Right lobe of liver (tissue), 6 donors: Measurements from ENCODE around the gene COL1A1. TPM values are rescaled to one million over a fixed set of nuclear protein-coding genes. Genes with fewer than 3 reads are reported as not detected.

Experiments used
- ATAC-seq, 4 donors: fragments of 200-7000 bp; cut with Tn5 transposase; one replicate each; pipeline ENCODE4 v1.9.1; 2020; ENCODE audit warnings: mild to moderate bottlenecking in 4 of 4, moderate library complexity in 4 of 4
- DNase-seq, 3 donors: peaks; one replicate each; pipeline ENCODE4 v3.0.0-alpha.2; 2020
- H3K27ac ChIP-seq, 3 donors: fragments of 200-600 bp; one replicate each; pipeline ENCODE4 v1.8.0; 2022
- H3K27me3 ChIP-seq, 2 donors: fragments of 200-600 bp; one replicate each; pipeline ENCODE4 v1.8.0; 2022
- H3K36me3 ChIP-seq, 4 donors: fragments of 200-600 bp; sonication (generic) in 1 of 4; one replicate each; pipeline versions ENCODE4 v1.5.1 to v1.8.0; 2017 to 2022; ENCODE audit warnings: control low read depth in 1 of 4
- H3K4me1 ChIP-seq, 4 donors: fragments of 200-600 bp; sonication (generic) in 1 of 4; one replicate each; pipeline versions ENCODE4 v1.5.1 to v1.8.0; 2017 to 2022; ENCODE audit warnings: control low read depth in 1 of 4
- H3K4me3 ChIP-seq, 3 donors: fragments of 200-600 bp; one replicate each; pipeline ENCODE4 v1.8.0; 2022
- H3K9me3 ChIP-seq, 4 donors: fragments of 200-600 bp; sonication (generic) in 1 of 4; one replicate each; pipeline versions ENCODE4 v1.5.1 to v1.8.0; 2017 to 2022; ENCODE audit warnings: control low read depth in 1 of 4
- CTCF ChIP-seq, 4 donors: fragments of 200-600 bp in 3 of 4; fragments of 450-650 bp in 1 of 4; IDR thresholded peaks; one replicate each; pipeline versions ENCODE4 v1.5.1 to v1.8.0; 2016 to 2022; ENCODE audit warnings: antibody characterized with exemption in 4 of 4, mild to moderate bottlenecking in 2 of 4
- POLR2A ChIP-seq: fragments of 450-650 bp; IDR thresholded peaks from one replicate; pipeline ENCODE4 v1.6.1; 2017; ENCODE audit warnings: antibody characterized with exemption, mild to moderate bottlenecking
- WGBS: methylation state at CpG from one replicate; pipeline ENCODE4 v1.1.6; 2018; ENCODE audit warnings: low coverage, low lambda C conversion rate; ENCODE audit not compliant: insufficient coverage; ENCODE audit errors: missing lambda C conversion rate; 5-methylcytosine and 5-hydroxymethylcytosine counted together
- intact Hi-C, 2 donors: fragments of 100-400 bp; cut with DNase I; formaldehyde crosslinking; loops; one replicate each; pipeline versions ENCODE4 v1.11.2 to v1.14.1; 2022
- total RNA-seq, 6 experiments: library from RNA; depleted of rRNA in 2 of 6; stranded (reverse); fragments of >200 nt in 2 of 6; fragmentation: NEBNext Ultra II Directional in 3 of 6; extraction: Animal tissue kit (Norgen Biotek cat#: 25700) in 3 of 6; gene quantifications; one replicate each; pipeline versions ENCODE4 v1.1.0 to v1.2.4, GENCODE V29; 2016 to 2023
- donor health status: DM: no; HTN: yes; CAD: no.
- donor health status: DM: no; HTN: no; CAD: no.
- donor health status: DM: no; HTN: no; CAD: no.
- donor health status: DM: no; HTN: yes; CAD: no.
- donor health status: DM: no; HTN: yes; CAD: no.

The COL1A1 gene
- total RNA-seq, 6 experiments from 2014 or later: 9.3 to 109 (median 34.7) TPM

GRCh38 chr17:50187751-50188530, 13.5 kb downstream of the COL1A1 start:
- TF ChIP-seq CTCF (IDR thresholded peaks at IDR 0.05) (no peak), POLR2A (no peak)
- Histone ChIP-seq H3K4me3 (no peak overlapping the region), H3K9me3 (no peaks in the 10 kb centered on the region), H3K4me1 (no peaks in the 10 kb centered on the region), H3K36me3 (no peaks in the 10 kb centered on the region), H3K27ac (no peak overlapping the region), H3K27me3 (no peaks in the 10 kb centered on the region)
- DNase-seq (no peak), ATAC-seq (no peak)
- intact Hi-C loops: no loop called here
- WGBS: 62% methylated on average over 3 of the region's 17 CpGs

GRCh38 chr17:50187394-50187725, 14.1 kb downstream of the COL1A1 start:
- no peaks in the 10 kb centered on the region for H3K9me3 ChIP-seq
- no peak overlapping the region for H3K4me3 ChIP-seq
- no peaks in the 10 kb centered on the region for H3K36me3 ChIP-seq
- ATAC-seq (no peak), DNase-seq (no peak)
- no peaks in the 10 kb centered on the region for H3K4me1 ChIP-seq
- TF ChIP-seq CTCF (IDR thresholded peaks at IDR 0.05): no peak
- TF ChIP-seq POLR2A: no peak
- intact Hi-C loops: no loop called here
- H3K27me3 ChIP-seq: no peaks in the 10 kb centered on the region
- no CpG with 5 or more reads among the region's 4 CpGs for WGBS
- H3K27ac ChIP-seq: no peak overlapping the region

- Histone ChIP-seq H3K4me1 (no peaks in the 10 kb centered on the region), H3K36me3 (no peaks in the 10 kb centered on the region), H3K27ac (no peak overlapping the region), H3K4me3 (no peak overlapping the region), H3K27me3 (no peaks in the 10 kb centered on the region), H3K9me3 (no peaks in the 10 kb centered on the region)
- intact Hi-C loops: no loop called here
- TF ChIP-seq CTCF (IDR thresholded peaks at IDR 0.05): no peak
- TF ChIP-seq POLR2A: no peak
- WGBS: 79% methylated on average over 7 of the region's 24 CpGs
- DNase-seq: no peak
- ATAC-seq: no peak
These were observed 14.6 kb downstream of the COL1A1 start for GRCh38 chr17:50186661-50187393.

GRCh38 chr17:50185631-50186471, 15.6 kb downstream of the COL1A1 start:
- Histone ChIP-seq H3K36me3 (no peaks in the 10 kb centered on the region), H3K27ac (no peak overlapping the region), H3K27me3 (no peaks in the 10 kb centered on the region), H3K9me3 (no peaks in the 10 kb centered on the region), H3K4me1 (no peaks in the 10 kb centered on the region), H3K4me3 (no peak overlapping the region)
- WGBS: 62% methylated on average over 6 of the region's 31 CpGs
- intact Hi-C loops: no loop called here
- TF ChIP-seq POLR2A (no peak), CTCF (IDR thresholded peaks at IDR 0.05) (no peak)
- ATAC-seq (no peak), DNase-seq (no peak)
